ENCODE data around the gene MIOS. TPM values are rescaled to one million over a fixed set of nuclear protein-coding genes. Genes with fewer than 3 reads are reported as not detected.
A peak's percentile ranks its signal among the peaks of the same experiment; 100 is the strongest.

MIOS gene
- total and polyA plus RNA-seq, 9 of the 15 experiments (the other 6 are each of a cell fraction or from before 2014, with no cell fraction given) = 7.8 to 47.8 (median 30.6) TPM

DNA sequence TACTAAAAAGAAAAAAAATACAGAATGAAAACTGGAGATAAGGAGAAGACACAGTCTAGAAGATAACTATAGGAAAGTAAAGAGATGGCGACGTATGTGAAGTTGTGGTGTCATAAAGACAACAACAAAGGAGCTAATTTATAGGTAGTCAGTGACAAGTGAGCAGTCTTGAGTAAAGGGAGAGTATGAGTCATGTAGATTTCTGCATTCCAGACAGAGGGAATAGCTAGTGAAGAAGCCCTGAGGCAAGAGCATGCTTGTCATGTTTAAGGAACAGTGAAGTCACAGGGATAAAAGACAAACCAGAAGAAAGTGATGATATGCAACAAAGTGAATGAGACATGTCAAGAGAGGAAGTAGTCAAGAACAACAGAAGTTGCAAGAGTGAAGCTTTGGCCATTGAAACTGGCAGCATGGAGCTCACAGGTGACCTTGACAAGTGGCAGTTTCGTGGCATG, 2.3 kb upstream of the MIOS start:
- DNase-seq (ENCODE audit: extremely low read depth in 1 of 4, low spot score in 3 of 4) (peak in 1 of 4 experiments; percentile 27), ATAC-seq (no peak), FAIRE-seq (no peak)
- ChIA-PET CTCF (ENCODE audit: low intra/inter-chr PET ratio) (no interaction called here), POLR2A (interaction anchor here (0.7 to 0.9 kb wide), 2 partner anchors 10 to 18 kb away, joined by 3 read pairs; no protein-coding TSS in a partner anchor)
- intact Hi-C loops (cut with micrococcal nuclease) (no loop called here), in situ Hi-C loops (cut with MboI) (no loop called here)
- Histone ChIP-seq H3K27ac (ENCODE audit: extremely low read depth, low read depth, low read length) (no peak overlapping the region), H3K79me2 (ENCODE audit: control insufficient read depth, insufficient read depth, low read length) (peaks cover 24% of the 10 kb centered on the region), H4K20me1 (replicated peaks; ENCODE audit: control insufficient read depth, insufficient read depth, low read length) (no peaks in the 10 kb centered on the region), H3K9me1 (ENCODE audit: control insufficient read depth, insufficient read depth, low read length) (no peaks in the 10 kb centered on the region), H3K4me1 (replicated peaks in 1 of 2; ENCODE audit: control insufficient read depth in 2 of 2, insufficient read depth in 2 of 2, low read length in 2 of 2) (peaks cover 10 to 14% of the 10 kb centered on the region in 2 experiments; a peak in 4 of 5 replicates), H2AFZ (ENCODE audit: low read depth, low read length) (peak overlapping the region; percentile 29; the same call in 1 of the 2 replicates), H3K4me2 (ENCODE audit: insufficient read depth, low read length) (no peak overlapping the region; the same call in 1 of the 2 replicates), H3K4me3 (no peak overlapping the region), H3K27me3 (ENCODE audit: control insufficient read depth in 2 of 2, insufficient read depth in 2 of 2, low read length in 2 of 2) (no peaks in the 10 kb centered on the region), H3K36me3 (ENCODE audit: control insufficient read depth, insufficient read depth, low read length) (peaks cover 5% of the 10 kb centered on the region), H3K9ac (ENCODE audit: insufficient read depth in 1 of 2, low read depth in 2 of 2, low read length in 2 of 2) (no peak overlapping the region), H3K9me3 (replicated peaks; ENCODE audit: control insufficient read depth, insufficient read depth, low read depth, low read length) (no peaks in the 10 kb centered on the region)
- 17% methylated on average over 3 of the region's 3 CpGs for WGBS (ENCODE audit: insufficient coverage, low coverage, missing lambda C conversion rate)
- BruUV-seq (replicated peaks) = no TSS peak
- TF ChIP-seq SOX6 (IDR thresholded peaks at IDR 0.05) = peak; percentile 71; the same call in 1 of the 2 replicates
- no peak for TF ChIP-seq CEBPG (CRISPR knock-in tag; IDR thresholded peaks at IDR 0.05)
- 0 out of 4 replicates have a peak, but pooled peaks of 1 of the 2 experiments have one; percentile 17 for TF ChIP-seq CEBPG (tag; conservative IDR thresholded peaks at IDR 0.05 in 1 of 2, IDR thresholded peaks at IDR 0.05 in 1 of 2)
- TF ChIP-seq, protein P1, sequence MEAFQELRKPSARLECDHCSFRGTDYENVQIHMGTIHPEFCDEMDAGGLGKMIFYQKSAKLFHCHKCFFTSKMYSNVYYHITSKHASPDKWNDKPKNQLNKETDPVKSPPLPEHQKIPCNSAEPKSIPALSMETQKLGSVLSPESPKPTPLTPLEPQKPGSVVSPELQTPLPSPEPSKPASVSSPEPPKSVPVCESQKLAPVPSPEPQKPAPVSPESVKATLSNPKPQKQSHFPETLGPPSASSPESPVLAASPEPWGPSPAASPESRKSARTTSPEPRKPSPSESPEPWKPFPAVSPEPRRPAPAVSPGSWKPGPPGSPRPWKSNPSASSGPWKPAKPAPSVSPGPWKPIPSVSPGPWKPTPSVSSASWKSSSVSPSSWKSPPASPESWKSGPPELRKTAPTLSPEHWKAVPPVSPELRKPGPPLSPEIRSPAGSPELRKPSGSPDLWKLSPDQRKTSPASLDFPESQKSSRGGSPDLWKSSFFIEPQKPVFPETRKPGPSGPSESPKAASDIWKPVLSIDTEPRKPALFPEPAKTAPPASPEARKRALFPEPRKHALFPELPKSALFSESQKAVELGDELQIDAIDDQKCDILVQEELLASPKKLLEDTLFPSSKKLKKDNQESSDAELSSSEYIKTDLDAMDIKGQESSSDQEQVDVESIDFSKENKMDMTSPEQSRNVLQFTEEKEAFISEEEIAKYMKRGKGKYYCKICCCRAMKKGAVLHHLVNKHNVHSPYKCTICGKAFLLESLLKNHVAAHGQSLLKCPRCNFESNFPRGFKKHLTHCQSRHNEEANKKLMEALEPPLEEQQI (IDR thresholded peaks at IDR 0.05) = 0 out of 2 replicates have a peak, but pooled peaks have one; percentile 17
- TF ChIP-seq PKNOX1 (IDR thresholded peaks at IDR 0.05) = peak; percentile 67
- peak; percentile 58; the same call in 1 of the 2 replicates for TF ChIP-seq SPI1 (IDR thresholded peaks at IDR 0.05; ENCODE audit: borderline replicate concordance, low read depth, low read length)
- peak; percentile 78 for TF ChIP-seq FOSL1 (tag; conservative IDR thresholded peaks at IDR 0.05)
- TF ChIP-seq CEBPB (tag; IDR thresholded peaks at IDR 0.05) = 0 out of 2 replicates have a peak, but pooled peaks have one; percentile 11
- TF ChIP-seq ZSCAN32 (CRISPR knock-in tag; IDR thresholded peaks at IDR 0.05) = peak; percentile 69; the same call in 1 of the 2 replicates
- peak; percentile 44; the same call in 1 of the 2 replicates for TF ChIP-seq ATF7 (IDR thresholded peaks at IDR 0.05)
- TF ChIP-seq DPF2 (IDR thresholded peaks at IDR 0.05) = peak; percentile 62; the same call in 1 of the 2 replicates
- no peak for TF ChIP-seq PBX2 (CRISPR knock-in tag; IDR thresholded peaks at IDR 0.05; ENCODE audit: low read depth)
- TF ChIP-seq PBX2 (tag; conservative IDR thresholded peaks at IDR 0.05; ENCODE audit: low read depth) = peak; percentile 86
- TF ChIP-seq ARID1B (IDR thresholded peaks at IDR 0.05) = peak; percentile 64
- no peak for TF ChIP-seq POU5F1 (IDR thresholded peaks at IDR 0.05; ENCODE audit: borderline replicate concordance, low read depth, low read length, partially characterized antibody)
- peak; percentile 70; the same call in 1 of the 2 replicates for TF ChIP-seq EHMT2 (IDR thresholded peaks at IDR 0.05)
- peak in 1 of 2 experiments; percentile 27; a peak in 1 of 4 replicates for TF ChIP-seq FOXA3 (CRISPR knock-in tag; conservative IDR thresholded peaks at IDR 0.05 in 1 of 2, IDR thresholded peaks at IDR 0.05 in 1 of 2)

Data from K562 (cell line).